Superior temporal gyrus (tissue), 1 donor: ENCODE measurements around the gene ZDHHC1.
A peak's percentile ranks its signal among the peaks of the same experiment; 100 is the strongest.
"Not testable (repeated sequence)": the region's sequence is repeated elsewhere in the genome, so short reads cannot be mapped to it uniquely, and the experiment has no call there.

ENCODE experiments used
- DNase-seq: peaks from one replicate; pipeline ENCODE4 v3.0.0-alpha.2; 2016; ENCODE audit errors: extremely low spot score

Gene ZDHHC1

DNA sequence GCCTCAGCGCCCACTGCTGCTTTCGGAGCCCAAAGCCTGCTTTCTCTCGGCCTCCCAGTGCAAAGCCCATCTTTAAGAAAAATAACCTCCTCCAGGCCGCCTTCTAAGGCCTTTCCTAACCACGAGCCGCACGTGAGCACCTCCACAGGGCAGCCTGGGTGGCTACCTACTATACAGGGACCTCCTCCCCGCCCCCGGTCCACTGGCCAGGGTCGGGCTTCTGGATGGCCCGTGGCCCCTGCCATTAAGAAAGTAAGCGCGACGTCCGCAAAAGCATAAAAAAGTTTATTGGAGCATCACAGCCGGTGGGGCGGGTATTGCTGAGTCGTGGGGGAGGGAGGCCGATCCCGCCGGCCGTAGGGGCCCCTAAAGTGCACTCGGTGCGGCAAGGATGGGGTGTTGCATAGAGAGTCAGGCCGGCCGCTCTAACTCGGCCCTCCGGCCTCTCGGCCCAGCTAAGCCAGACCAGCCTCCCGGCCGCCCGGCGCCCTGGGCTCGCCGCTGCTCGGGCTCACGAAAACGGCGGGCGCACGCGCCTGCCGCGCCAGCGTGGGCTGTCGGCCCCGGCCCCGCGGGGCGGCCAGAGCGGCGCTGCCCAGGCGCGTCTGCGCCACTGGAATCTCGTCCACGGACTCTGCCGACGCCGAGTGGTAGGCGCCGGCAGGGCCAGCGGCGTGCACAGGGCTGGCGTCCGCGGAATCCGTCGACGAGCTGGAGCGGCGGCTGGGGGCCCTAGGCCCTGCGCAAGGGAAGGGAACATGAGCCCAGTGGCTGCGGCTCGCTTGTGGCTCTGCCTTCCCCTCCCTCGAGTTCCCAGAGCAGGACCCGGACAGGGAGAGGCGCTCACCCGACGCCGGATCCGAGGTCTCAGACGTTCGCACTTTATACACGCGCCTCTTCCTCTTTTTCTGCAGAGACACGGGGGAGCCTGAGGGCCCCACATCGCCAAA is 21.8 kb downstream of the ZDHHC1 start:
- no peak for DNase-seq

DNA sequence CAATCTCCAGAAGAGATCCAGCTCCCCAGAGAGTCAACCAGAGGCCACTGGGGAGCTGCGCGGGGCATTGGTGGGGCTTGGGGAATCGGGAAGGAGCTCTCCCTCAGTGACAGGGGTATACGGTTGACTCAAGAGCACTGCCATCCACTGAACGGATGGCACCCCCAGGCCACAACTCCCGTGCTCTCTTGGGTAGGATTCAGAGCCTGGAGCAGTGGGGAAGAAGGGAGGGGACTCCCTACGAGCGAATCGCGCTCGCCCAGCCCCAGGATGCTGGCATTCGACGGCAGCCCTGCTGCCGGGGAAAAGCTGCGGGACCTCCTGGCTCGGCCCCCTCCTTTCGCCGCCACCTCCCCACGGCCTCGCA is 22.5 kb downstream of the ZDHHC1 start:
- no peak for DNase-seq

- DNase-seq = peak; percentile 84
These were observed 23.0 kb downstream of the ZDHHC1 start, which contains the start of gene TPPP3 for GRCh38 chr16:67393111-67393787. TPPP3 (minus strand) TSS chr16:67393498; CDS start chr16:67391111, 2,387 bp downstream.

- no peak for DNase-seq
These were observed 23.8 kb downstream of the ZDHHC1 start for GRCh38 chr16:67392301-67393059.

- peak; percentile 96 for DNase-seq
These were observed 24.6 kb downstream of the ZDHHC1 start for GRCh38 chr16:67391424-67392300.

DNA sequence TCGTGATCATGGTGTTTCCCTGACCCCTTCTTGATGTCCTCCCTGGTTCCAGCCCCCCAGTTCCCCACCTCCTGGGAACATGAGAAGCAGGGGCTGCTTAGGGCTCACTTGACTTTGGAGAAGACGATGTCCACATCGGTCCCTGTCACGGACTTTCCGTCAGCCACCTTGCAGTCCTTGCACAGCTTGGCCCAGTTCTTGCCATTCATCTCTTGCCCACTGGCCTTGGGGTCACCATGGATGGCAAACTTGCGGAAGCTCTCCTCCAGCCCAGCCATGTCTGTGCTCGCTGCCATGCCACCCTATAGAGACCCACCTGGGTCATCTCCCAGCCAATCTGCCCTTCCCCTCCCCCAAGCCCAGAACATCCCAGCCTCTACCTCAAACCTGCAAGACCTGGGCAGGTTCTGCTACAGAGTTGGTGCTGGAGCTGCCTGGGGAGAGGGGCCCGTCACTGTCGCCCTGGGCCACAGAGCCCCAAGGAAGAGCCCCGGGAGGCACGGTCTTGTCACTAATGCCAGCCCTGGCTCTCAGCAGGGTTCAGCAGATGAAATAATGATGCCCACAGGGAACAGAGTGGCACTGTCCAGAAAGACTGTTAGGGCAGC is 25.4 kb downstream of the ZDHHC1 start:
- peak; percentile 43 for DNase-seq

DNA sequence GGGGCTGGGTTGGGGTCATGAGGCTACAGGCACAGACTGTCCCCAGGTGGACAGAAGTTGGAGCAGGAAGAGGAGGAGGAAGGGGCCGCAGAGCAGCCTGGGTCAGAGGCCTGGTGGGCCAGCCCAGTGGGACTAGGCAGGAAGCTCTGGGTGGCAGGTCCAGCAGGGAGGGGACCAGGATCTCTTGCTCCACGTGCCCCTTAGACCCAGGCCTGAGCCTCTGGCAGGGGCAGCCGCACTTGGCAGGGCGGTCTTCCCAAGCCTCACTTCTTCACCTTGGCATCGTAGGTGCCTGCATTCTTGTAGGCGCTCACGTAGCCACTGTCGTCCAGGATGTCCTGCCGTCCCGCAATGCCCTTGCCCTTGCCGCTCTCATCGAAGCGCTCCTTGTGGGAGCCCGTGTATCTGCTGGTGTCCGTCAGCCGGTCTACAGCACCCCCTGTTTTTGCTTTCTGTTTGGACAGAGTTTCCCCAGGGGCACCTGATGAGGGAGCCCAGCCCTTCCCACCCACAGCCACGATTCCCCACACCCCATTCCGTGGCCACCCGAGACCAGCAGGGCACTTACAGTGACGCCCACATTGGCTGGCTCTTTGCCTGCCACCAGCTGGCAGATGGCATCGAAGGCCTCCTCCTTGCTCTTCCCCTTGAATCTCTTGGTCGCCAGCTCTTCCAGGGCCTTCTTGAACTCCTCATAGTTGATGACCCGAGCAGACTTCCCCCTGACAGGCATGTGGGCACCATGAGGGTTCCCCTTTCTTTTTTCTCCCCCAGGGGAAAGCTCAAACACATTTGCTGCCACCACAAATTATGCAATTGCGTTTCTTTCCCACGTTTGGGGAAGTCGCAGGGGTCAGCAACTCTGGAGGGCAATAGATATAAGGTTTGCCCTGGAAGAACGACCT is 26.1 kb downstream of the ZDHHC1 start:
- DNase-seq = peak; percentile 65

- DNase-seq = no peak
These were observed 27.7 kb downstream of the ZDHHC1 start for GRCh38 chr16:67388591-67388990.

DNA sequence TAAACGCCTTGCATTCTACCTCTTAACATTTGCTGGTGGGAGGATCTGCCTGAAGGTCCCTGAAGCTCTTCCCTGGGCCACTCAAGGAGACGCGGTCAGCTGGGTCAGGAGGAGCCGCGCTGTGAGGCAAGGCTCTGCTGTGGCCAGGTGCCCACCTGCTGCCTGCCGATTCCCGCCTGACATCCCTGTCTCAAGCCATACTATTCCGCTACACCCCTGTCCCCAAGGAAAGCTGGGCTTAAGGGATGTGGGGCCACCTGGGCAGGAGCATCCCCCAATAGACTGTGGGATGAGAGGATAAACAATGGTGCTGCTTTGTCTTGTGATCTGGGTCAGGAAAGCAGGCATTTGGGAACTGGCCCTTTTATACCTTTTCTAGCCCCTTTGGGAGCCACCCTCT is 28.1 kb downstream of the ZDHHC1 start:
- no peak for DNase-seq

DNA sequence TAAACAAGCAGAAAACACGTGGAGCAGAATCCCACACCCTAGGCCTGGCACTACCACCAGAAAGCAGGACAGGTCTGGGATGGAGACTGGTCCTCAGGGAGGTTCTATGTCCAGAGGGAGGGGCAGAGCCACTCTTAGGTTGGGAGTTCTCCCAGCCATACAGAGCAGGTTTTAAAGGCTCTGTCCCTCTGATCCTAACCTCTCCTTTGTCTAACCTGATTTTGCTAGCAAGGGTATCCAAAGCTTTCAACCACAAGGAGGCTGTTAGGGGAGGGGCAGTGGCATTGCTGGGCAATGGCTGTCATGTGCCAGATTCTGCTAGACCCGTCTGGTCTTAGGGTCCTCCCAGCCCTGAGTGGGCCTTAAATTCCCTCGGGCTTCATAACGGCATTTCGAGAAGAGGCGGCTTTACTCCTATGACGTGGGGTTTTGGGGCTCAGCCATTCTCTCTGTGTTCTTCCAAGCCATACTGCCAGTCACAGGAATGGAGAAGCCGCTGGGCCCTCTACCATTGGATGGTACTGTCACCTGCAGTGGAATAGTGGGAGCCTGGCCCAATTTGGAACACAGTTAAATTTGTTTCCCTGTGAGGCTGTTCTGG is 28.7 kb downstream of the ZDHHC1 start:
- no peak for DNase-seq

DNA sequence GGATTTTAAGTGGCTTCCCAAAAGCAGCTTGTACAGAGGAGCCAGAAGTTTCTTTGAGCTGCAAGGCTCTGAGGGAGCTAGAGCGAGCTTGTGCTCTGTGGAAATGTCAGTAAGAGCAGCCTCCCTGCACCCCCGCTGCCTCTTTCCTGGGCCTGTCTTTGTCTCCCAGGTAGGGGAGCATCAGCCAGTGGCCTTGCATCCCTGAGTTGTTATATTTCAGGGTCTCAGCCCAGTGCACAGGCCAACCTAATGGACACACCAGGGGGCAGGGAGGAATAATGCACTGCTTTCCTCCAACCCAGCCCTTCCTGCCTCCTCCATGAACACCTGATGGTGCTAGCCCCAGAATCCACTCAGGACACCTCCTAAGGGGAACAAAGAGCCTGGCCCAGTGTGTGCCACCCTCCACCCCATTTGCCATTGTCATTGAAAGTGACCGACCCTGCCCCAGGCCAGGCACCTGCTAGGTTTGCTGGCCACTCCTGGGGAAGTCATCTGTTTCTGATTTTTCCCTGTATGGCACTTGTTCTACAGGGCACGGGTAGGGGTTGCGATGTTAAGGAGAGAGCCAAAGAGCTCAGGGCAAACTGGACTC is 29.3 kb downstream of the ZDHHC1 start:
- DNase-seq = no peak

DNA sequence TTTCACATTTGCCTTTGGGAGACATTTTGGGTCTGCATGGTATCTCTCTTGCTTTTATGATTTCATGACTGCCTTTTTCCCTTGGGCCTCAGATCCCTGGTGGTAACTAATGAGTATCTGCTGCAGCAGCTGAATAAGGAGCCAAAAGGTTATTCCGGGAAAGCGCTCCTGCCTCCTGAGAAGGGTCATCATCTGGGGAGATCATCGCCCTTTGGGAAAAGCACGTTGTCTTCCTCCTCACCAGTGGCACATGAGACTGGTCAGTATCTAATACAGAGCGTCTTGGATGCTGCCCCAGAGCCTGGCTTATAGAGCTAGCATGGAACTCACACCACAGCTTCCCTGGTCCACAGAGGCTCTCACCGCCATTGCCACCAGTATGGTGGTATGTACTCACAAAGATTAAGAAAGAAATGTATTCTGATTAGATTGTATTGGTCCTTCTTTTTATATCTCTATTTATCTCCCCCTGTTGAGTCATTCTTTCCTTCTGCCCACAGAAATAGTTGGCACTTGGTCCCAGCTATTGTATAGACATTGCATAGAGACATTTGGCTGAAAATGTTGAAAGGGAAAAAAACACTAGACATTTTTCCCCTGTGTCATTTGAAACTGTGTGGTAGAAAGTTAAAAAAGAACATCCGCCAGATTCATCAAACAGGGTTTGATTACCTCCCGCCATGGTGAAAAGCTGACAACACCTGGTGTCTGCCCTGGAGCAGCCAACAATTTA is 31.3 kb downstream of the ZDHHC1 start:
- no peak for DNase-seq

DNA sequence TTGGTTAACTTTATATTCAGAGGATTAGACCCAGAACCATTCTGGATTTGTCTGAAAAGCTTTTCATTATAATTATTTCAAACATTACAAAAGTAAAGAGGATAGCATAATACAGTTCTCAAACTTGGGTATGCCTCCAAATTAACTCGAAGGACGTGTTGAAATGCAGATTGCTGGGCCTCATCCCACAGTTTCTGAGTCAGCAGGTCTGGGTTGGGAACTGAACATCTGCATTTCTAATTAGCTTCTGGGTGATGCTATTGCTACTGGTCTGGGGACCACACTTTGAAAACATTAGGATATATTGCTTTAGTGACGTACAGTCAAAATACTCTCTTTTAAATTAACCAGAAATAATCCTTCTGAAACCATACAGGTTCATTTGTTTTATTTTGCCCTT is 33.0 kb downstream of the ZDHHC1 start:
- no peak for DNase-seq

DNA sequence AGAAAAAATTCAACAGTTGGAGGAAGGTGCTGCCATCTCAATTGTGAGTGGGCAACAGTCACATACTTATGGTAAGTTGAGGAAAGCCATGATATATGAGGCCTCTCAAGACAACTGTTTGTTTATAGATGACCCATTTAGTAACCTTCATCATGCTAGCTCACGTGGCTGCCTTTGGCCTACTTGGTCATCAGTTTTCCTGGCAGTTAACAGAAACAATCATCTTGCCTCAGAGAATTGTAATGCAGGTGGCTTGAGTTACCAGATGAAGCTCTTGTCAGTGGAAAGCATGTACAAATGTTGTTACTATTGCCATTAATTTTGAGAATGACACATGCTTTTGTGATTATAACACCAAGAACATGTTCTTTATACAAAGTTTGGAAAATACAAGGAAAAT is 37.6 kb downstream of the ZDHHC1 start:
- DNase-seq = no peak

GRCh38 chr16:67376012-67376411 is 40.3 kb downstream of the ZDHHC1 start:
- not testable (repeated sequence) for DNase-seq

DNA sequence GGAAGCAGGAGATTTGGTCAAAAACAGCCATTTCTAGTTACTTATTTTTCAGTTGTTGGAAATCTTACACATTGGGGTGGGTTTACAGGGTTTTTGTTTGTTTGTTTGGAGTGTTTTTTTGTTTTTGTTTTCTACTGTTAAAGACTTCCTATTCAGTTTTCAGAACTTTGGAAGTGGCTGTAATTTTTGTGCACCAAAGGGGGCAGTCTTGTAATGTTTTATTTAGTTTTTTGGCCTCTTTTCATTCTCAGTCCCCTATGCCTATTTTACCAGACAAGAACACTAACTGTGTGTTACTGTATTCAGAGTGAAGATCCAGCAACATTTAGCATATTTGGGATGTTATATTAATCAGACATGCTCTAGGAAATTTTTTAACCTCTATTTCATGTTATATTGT is 43.6 kb downstream of the ZDHHC1 start:
- peak; percentile 84 for DNase-seq

GRCh38 chr16:67370661-67371060 is 45.6 kb downstream of the ZDHHC1 start:
- no peak for DNase-seq

- DNase-seq = no peak
These were observed 51.6 kb downstream of the ZDHHC1 start for GRCh38 chr16:67364600-67365235.
